Measurements from ENCODE around the gene CDH15.
A peak's percentile ranks its signal among the peaks of the same experiment; 100 is the strongest.
"Not testable (repeated sequence)": the region's sequence is repeated elsewhere in the genome, so short reads cannot be mapped to it uniquely, and the experiment has no call there.

The CDH15 gene

GRCh38 chr16:89183463-89183862 is 11.9 kb downstream of the CDH15 start:
- H3K27ac Mint-ChIP-seq = no peak overlapping the region
- no peak for DNase-seq
- peaks cover 4% of the 10 kb centered on the region for H3K4me1 Mint-ChIP-seq (ENCODE audit: low read depth)
- no peak overlapping the region for H3K4me3 Mint-ChIP-seq
- no peaks in the 10 kb centered on the region for H3K9me3 Mint-ChIP-seq
- no peaks in the 10 kb centered on the region for H3K36me3 Mint-ChIP-seq (ENCODE audit: low read depth)
- H3K27me3 Mint-ChIP-seq = no peaks in the 10 kb centered on the region

GRCh38 chr16:89183975-89184676 is 12.6 kb downstream of the CDH15 start:
- H3K4me1 Mint-ChIP-seq (ENCODE audit: low read depth) = peaks cover 4% of the 10 kb centered on the region
- no peaks in the 10 kb centered on the region for H3K27me3 Mint-ChIP-seq
- DNase-seq = no peak
- no peak overlapping the region for H3K4me3 Mint-ChIP-seq
- H3K36me3 Mint-ChIP-seq (ENCODE audit: low read depth) = no peaks in the 10 kb centered on the region
- H3K9me3 Mint-ChIP-seq = no peaks in the 10 kb centered on the region
- no peak overlapping the region for H3K27ac Mint-ChIP-seq

- no peaks in the 10 kb centered on the region for H3K27me3 Mint-ChIP-seq
- H3K4me1 Mint-ChIP-seq (ENCODE audit: low read depth) = peaks cover 4% of the 10 kb centered on the region
- no peaks in the 10 kb centered on the region for H3K36me3 Mint-ChIP-seq (ENCODE audit: low read depth)
- H3K4me3 Mint-ChIP-seq = no peak overlapping the region
- no peaks in the 10 kb centered on the region for H3K9me3 Mint-ChIP-seq
- H3K27ac Mint-ChIP-seq = no peak overlapping the region
- DNase-seq = no peak
These were observed 13.1 kb downstream of the CDH15 start for GRCh38 chr16:89184677-89184932.

- Mint-ChIP-seq H3K4me1 (ENCODE audit: low read depth) (peaks cover 4% of the 10 kb centered on the region), H3K27me3 (no peaks in the 10 kb centered on the region), H3K9me3 (no peaks in the 10 kb centered on the region), H3K27ac (no peak overlapping the region), H3K4me3 (no peak overlapping the region), H3K36me3 (ENCODE audit: low read depth) (no peaks in the 10 kb centered on the region)
- no peak for DNase-seq
These were observed 13.6 kb downstream of the CDH15 start for GRCh38 chr16:89184933-89185794.

- H3K4me1 Mint-ChIP-seq (ENCODE audit: low read depth); H3K36me3 Mint-ChIP-seq (ENCODE audit: low read depth); H3K4me3 Mint-ChIP-seq; DNase-seq; H3K27ac Mint-ChIP-seq; H3K9me3 Mint-ChIP-seq; H3K27me3 Mint-ChIP-seq: not testable (repeated sequence)
These were observed 14.5 kb downstream of the CDH15 start for GRCh38 chr16:89185887-89186592.

GRCh38 chr16:89186593-89187031 is 15.1 kb downstream of the CDH15 start:
- H3K27me3 Mint-ChIP-seq; H3K9me3 Mint-ChIP-seq; DNase-seq; H3K4me1 Mint-ChIP-seq (ENCODE audit: low read depth); H3K36me3 Mint-ChIP-seq (ENCODE audit: low read depth); H3K27ac Mint-ChIP-seq; H3K4me3 Mint-ChIP-seq: not testable (repeated sequence)

GRCh38 chr16:89187032-89187769 is 15.7 kb downstream of the CDH15 start:
- H3K4me1 Mint-ChIP-seq (ENCODE audit: low read depth) = peaks cover 4% of the 10 kb centered on the region
- no peaks in the 10 kb centered on the region for H3K27me3 Mint-ChIP-seq
- DNase-seq = peak; percentile 62
- peak overlapping the region; percentile 26 for H3K27ac Mint-ChIP-seq
- H3K36me3 Mint-ChIP-seq (ENCODE audit: low read depth) = no peaks in the 10 kb centered on the region
- no peaks in the 10 kb centered on the region for H3K9me3 Mint-ChIP-seq
- H3K4me3 Mint-ChIP-seq = no peak overlapping the region

GRCh38 chr16:89187770-89188392 is 16.3 kb downstream of the CDH15 start:
- Mint-ChIP-seq H3K36me3 (ENCODE audit: low read depth) (no peaks in the 10 kb centered on the region), H3K27ac (no peak overlapping the region), H3K4me3 (no peak overlapping the region), H3K4me1 (ENCODE audit: low read depth) (peaks cover 3% of the 10 kb centered on the region), H3K9me3 (no peaks in the 10 kb centered on the region), H3K27me3 (no peaks in the 10 kb centered on the region)
- no peak for DNase-seq

- not testable (repeated sequence) for DNase-seq; H3K27me3 Mint-ChIP-seq; H3K27ac Mint-ChIP-seq; H3K36me3 Mint-ChIP-seq (ENCODE audit: low read depth); H3K4me1 Mint-ChIP-seq (ENCODE audit: low read depth); H3K4me3 Mint-ChIP-seq; H3K9me3 Mint-ChIP-seq
These were observed 17.2 kb downstream of the CDH15 start for GRCh38 chr16:89188471-89189357.

GRCh38 chr16:89189358-89190025 is 17.9 kb downstream of the CDH15 start:
- no peaks in the 10 kb centered on the region for H3K27me3 Mint-ChIP-seq
- no peak for DNase-seq
- H3K9me3 Mint-ChIP-seq = no peaks in the 10 kb centered on the region
- no peaks in the 10 kb centered on the region for H3K36me3 Mint-ChIP-seq (ENCODE audit: low read depth)
- H3K4me3 Mint-ChIP-seq = no peak overlapping the region
- peaks cover 3% of the 10 kb centered on the region for H3K4me1 Mint-ChIP-seq (ENCODE audit: low read depth)
- H3K27ac Mint-ChIP-seq = no peak overlapping the region

- Mint-ChIP-seq H3K27me3 (no peaks in the 10 kb centered on the region), H3K36me3 (ENCODE audit: low read depth) (no peaks in the 10 kb centered on the region), H3K27ac (no peak overlapping the region), H3K9me3 (no peaks in the 10 kb centered on the region), H3K4me3 (no peak overlapping the region), H3K4me1 (ENCODE audit: low read depth) (peaks cover 3% of the 10 kb centered on the region)
- DNase-seq = no peak
These were observed 18.8 kb downstream of the CDH15 start for GRCh38 chr16:89190150-89190958.

- no peak for DNase-seq
- Mint-ChIP-seq H3K4me1 (ENCODE audit: low read depth) (peaks cover 3% of the 10 kb centered on the region), H3K4me3 (no peak overlapping the region), H3K9me3 (no peaks in the 10 kb centered on the region), H3K36me3 (ENCODE audit: low read depth) (no peaks in the 10 kb centered on the region), H3K27ac (no peak overlapping the region), H3K27me3 (no peaks in the 10 kb centered on the region)
These were observed 19.7 kb downstream of the CDH15 start for GRCh38 chr16:89191033-89191900.

All from activated T-cell treated with anti-CD3 and anti-CD28 coated beads, Interleukin-2, amount 50 U/mL, for 24 hours (primary cell).